ENCODE results near the gene NTN4.
A peak's percentile ranks its signal among the peaks of the same experiment; 100 is the strongest.

GRCh38 chr12:95763809-95764253 lies 26.7 kb downstream of the NTN4 start:
- TF ChIP-seq CTCF (IDR thresholded peaks at IDR 0.05): no peak
- TF ChIP-seq POLR2A (IDR thresholded peaks at IDR 0.05): no peak
- TF ChIP-seq EP300 (IDR thresholded peaks at IDR 0.05): peak in 1 of 2 donors; percentile 42
